NT2/D1 (cell line): Measurements from ENCODE around the gene DLX4.

Experiments
- SUZ12 ChIP-seq: IDR thresholded peaks from 2 replicates; pipeline ENCODE4 v1.6.1; 2011; ENCODE audit not compliant: insufficient read length, insufficient read depth; ENCODE audit errors: extremely low read depth
- YY1 ChIP-seq: IDR thresholded peaks from 2 replicates; pipeline ENCODE4 v1.6.1; 2011; ENCODE audit not compliant: insufficient read length, insufficient read depth
- ZNF274 ChIP-seq: IDR thresholded peaks from 2 replicates; pipeline ENCODE4 v1.6.1; 2011; ENCODE audit warnings: mild to moderate bottlenecking, low read depth, low read length

- no peak for TF ChIP-seq ZNF274
- no peak for TF ChIP-seq YY1
- TF ChIP-seq SUZ12: no peak
Observed at GRCh38 chr17:49984283-49984682, 15.3 kb downstream of the DLX4 start.
